Lower lobe of right lung (tissue), 2 donors: ENCODE data around the gene MYO15B. TPM values are rescaled to one million over a fixed set of nuclear protein-coding genes. Genes with fewer than 3 reads are reported as not detected.

Experiments used
- ATAC-seq, 2 donors: fragments of 200-7000 bp; cut with Tn5 transposase; one replicate each; pipeline ENCODE4 v1.9.1; 2020 to 2022; ENCODE audit warnings: mild to moderate bottlenecking in 2 of 2, moderate library complexity in 2 of 2
- DNase-seq: peaks from one replicate; pipeline ENCODE4 v3.0.0-alpha.2; 2020
- H3K27ac ChIP-seq: fragments of 200-600 bp; one replicate; pipeline ENCODE4 v1.8.0; 2022
- H3K27me3 ChIP-seq: fragments of 200-600 bp; one replicate; pipeline ENCODE4 v1.8.0; 2022; ENCODE audit warnings: low read depth
- H3K36me3 ChIP-seq: fragments of 200-600 bp; one replicate; pipeline ENCODE4 v1.8.0; 2022; ENCODE audit warnings: mild to moderate bottlenecking
- H3K4me1 ChIP-seq: fragments of 200-600 bp; one replicate; pipeline ENCODE4 v1.8.0; 2022
- H3K4me3 ChIP-seq: fragments of 200-600 bp; one replicate; pipeline ENCODE4 v1.8.0; 2022; ENCODE audit warnings: mild to moderate bottlenecking
- H3K9me3 ChIP-seq: fragments of 200-600 bp; one replicate; pipeline ENCODE4 v1.8.0; 2022
- intact Hi-C: fragments of 100-400 bp; cut with DNase I; formaldehyde crosslinking; loops from one replicate; pipeline ENCODE4 v1.11.0; 2022
- total RNA-seq: library from RNA; stranded (reverse); fragmentation: NEBNext Ultra II Directional; extraction: Animal tissue kit (Norgen Biotek cat#: 25700); gene quantifications from one replicate; pipeline ENCODE4 v1.2.1, GENCODE V29; 2021
- TF ChIP-seq, protein P1 (sequence below): fragments of 200-600 bp; IDR thresholded peaks from one replicate; pipeline ENCODE4 v1.8.0; 2022; ENCODE audit warnings: antibody characterized with exemption, mild to moderate bottlenecking
- donor health status: DM: no; HTN: yes; CAD: no; lungs with severe emphysema.

Gene MYO15B
- total RNA-seq, 1 donor from 2014 or later: 181 TPM

- no peak for ATAC-seq
- no peak for DNase-seq
- intact Hi-C loops: no loop called here
- TF ChIP-seq, protein P1, sequence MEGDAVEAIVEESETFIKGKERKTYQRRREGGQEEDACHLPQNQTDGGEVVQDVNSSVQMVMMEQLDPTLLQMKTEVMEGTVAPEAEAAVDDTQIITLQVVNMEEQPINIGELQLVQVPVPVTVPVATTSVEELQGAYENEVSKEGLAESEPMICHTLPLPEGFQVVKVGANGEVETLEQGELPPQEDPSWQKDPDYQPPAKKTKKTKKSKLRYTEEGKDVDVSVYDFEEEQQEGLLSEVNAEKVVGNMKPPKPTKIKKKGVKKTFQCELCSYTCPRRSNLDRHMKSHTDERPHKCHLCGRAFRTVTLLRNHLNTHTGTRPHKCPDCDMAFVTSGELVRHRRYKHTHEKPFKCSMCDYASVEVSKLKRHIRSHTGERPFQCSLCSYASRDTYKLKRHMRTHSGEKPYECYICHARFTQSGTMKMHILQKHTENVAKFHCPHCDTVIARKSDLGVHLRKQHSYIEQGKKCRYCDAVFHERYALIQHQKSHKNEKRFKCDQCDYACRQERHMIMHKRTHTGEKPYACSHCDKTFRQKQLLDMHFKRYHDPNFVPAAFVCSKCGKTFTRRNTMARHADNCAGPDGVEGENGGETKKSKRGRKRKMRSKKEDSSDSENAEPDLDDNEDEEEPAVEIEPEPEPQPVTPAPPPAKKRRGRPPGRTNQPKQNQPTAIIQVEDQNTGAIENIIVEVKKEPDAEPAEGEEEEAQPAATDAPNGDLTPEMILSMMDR: no peak
- H3K4me3 ChIP-seq: no peak overlapping the region
- H3K27ac ChIP-seq: no peak overlapping the region
- peaks cover 11% of the 10 kb centered on the region for H3K4me1 ChIP-seq
- H3K27me3 ChIP-seq: no peaks in the 10 kb centered on the region
- H3K36me3 ChIP-seq: no peaks in the 10 kb centered on the region
- H3K9me3 ChIP-seq: no peaks in the 10 kb centered on the region
These were observed 2.8 kb upstream of the MYO15B start for GRCh38 chr17:75584849-75585175.

- DNase-seq (peak; percentile 66), ATAC-seq (peak; percentile 14 to 39)
- intact Hi-C loops: no loop called here
- peaks cover 6% of the 10 kb centered on the region for H3K36me3 ChIP-seq
- H3K27ac ChIP-seq: peak overlapping the region; percentile 97
- H3K4me3 ChIP-seq: peak overlapping the region; percentile 84
- peaks cover 20% of the 10 kb centered on the region for H3K4me1 ChIP-seq
- H3K27me3 ChIP-seq: no peaks in the 10 kb centered on the region
- no peaks in the 10 kb centered on the region for H3K9me3 ChIP-seq
- TF ChIP-seq, protein P1: no peak
These were observed 1.0 kb downstream of the MYO15B start for GRCh38 chr17:75588596-75589011.

GRCh38 chr17:75589012-75589918, 1.7 kb downstream of the MYO15B start:
- peaks cover 20% of the 10 kb centered on the region for H3K4me1 ChIP-seq
- peak overlapping the region; percentile 84 for H3K4me3 ChIP-seq
- H3K36me3 ChIP-seq: peaks cover 6% of the 10 kb centered on the region
- H3K9me3 ChIP-seq: no peaks in the 10 kb centered on the region
- ATAC-seq (peak; percentile 92 to 94), DNase-seq (peak; percentile 97)
- intact Hi-C loops: no loop called here
- H3K27ac ChIP-seq: peak overlapping the region; percentile 97
- H3K27me3 ChIP-seq: no peaks in the 10 kb centered on the region
- TF ChIP-seq, protein P1: peak; percentile 50

GRCh38 chr17:75589919-75590303, 2.3 kb downstream of the MYO15B start:
- H3K27me3 ChIP-seq: no peaks in the 10 kb centered on the region
- H3K4me3 ChIP-seq: peak overlapping the region; percentile 84
- no peak for DNase-seq
- H3K4me1 ChIP-seq: peaks cover 20% of the 10 kb centered on the region
- intact Hi-C loops: no loop called here
- no peak for ATAC-seq
- H3K9me3 ChIP-seq: no peaks in the 10 kb centered on the region
- H3K36me3 ChIP-seq: peaks cover 6% of the 10 kb centered on the region
- TF ChIP-seq, protein P1: no peak
- peak overlapping the region; percentile 97 for H3K27ac ChIP-seq

- intact Hi-C loops: no loop called here
- H3K9me3 ChIP-seq: no peaks in the 10 kb centered on the region
- peak overlapping the region; percentile 84 for H3K4me3 ChIP-seq
- TF ChIP-seq, protein P1: no peak
- no peak overlapping the region for H3K27ac ChIP-seq
- no peaks in the 10 kb centered on the region for H3K27me3 ChIP-seq
- peaks cover 6% of the 10 kb centered on the region for H3K36me3 ChIP-seq
- no peak for DNase-seq
- no peak for ATAC-seq
- peaks cover 20% of the 10 kb centered on the region for H3K4me1 ChIP-seq
These were observed 2.7 kb downstream of the MYO15B start for GRCh38 chr17:75590314-75590761.
